ENCODE results near the gene FARP1. TPM values are rescaled to one million over a fixed set of nuclear protein-coding genes. Genes with fewer than 3 reads are reported as not detected.
"Not testable (repeated sequence)": the region's sequence is repeated elsewhere in the genome, so short reads cannot be mapped to it uniquely, and the experiment has no call there.

Gene FARP1
- total RNA-seq, 1 experiment from 2014 or later, result 96.6 TPM

DNA sequence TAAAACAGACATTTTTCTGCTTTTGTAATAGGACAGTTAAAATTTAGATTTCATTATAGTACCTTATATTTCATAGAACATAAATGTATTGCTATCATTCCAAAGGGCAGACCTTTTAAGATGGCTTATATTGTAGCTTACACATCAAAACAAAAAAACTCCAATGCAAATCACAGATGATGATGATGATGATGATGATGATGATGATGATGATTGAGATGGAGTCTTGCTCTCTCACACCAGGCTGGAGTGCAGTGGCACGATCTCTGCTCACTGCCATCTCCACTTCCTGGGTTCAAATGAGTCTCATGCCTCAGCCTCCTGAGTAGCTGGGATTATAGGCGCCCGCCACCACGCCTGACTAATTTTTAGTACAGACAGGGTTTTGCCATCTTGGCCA lies 224.1 kb downstream of the FARP1 start:
- Mint-ChIP-seq H3K4me1 (peaks cover 40% of the 10 kb centered on the region), H3K27ac (no peak overlapping the region), H3K27me3 (ENCODE audit: low read depth) (no peaks in the 10 kb centered on the region), H3K9me3 (0 out of 2 replicates have a peak, but pooled peaks cover 7% of the 10 kb centered on the region), H3K36me3 (peaks cover 20% of the 10 kb centered on the region), H3K4me3 (no peak overlapping the region)
- POLR2A ChIA-PET, result no interaction called here
- no peak for DNase-seq (ENCODE audit: low spot score)
- CTCF ChIA-PET, result interaction anchor here (1.2 kb wide), 1 partner anchor 79 kb away, joined by 3 read pairs; no protein-coding TSS in a partner anchor
- no peak for ATAC-seq
- TF ChIP-seq TP53 (CRISPR knock-in tag; IDR thresholded peaks at IDR 0.05) (no peak), NR3C1 (CRISPR knock-in tag; conservative IDR thresholded peaks at IDR 0.05; ENCODE audit: low read depth) (no peak), AR (CRISPR knock-in tag; IDR thresholded peaks at IDR 0.05) (no peak), SMAD3 (CRISPR knock-in tag; IDR thresholded peaks at IDR 0.05; ENCODE audit: borderline replicate concordance) (no peak)

DNA sequence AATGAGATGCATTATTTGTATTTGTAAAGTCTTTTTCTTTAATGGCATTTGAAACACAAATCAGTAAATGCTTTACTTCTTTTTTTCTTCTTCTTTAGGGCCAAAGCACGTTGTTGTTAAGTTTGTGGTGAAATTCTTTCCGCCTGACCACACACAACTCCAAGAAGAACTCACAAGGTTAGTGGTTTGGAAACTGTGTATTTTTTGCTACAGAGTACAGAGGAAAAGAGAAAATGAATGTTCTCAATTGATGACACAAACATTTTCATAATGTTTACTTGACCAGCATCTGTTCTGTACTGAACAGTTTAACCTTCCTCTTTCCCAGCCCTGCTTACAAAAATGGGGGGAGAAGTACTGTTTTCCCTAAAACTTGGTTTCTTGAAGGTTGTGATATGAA lies 225.1 kb downstream of the FARP1 start:
- POLR2A ChIA-PET, result no interaction called here
- ATAC-seq (no peak), DNase-seq (ENCODE audit: low spot score) (no peak)
- Mint-ChIP-seq H3K36me3 (peaks cover 20% of the 10 kb centered on the region), H3K4me1 (peaks cover 45% of the 10 kb centered on the region), H3K9me3 (0 out of 2 replicates have a peak, but pooled peaks cover 7% of the 10 kb centered on the region), H3K4me3 (no peak overlapping the region), H3K27me3 (ENCODE audit: low read depth) (no peaks in the 10 kb centered on the region), H3K27ac (no peak overlapping the region)
- CTCF ChIA-PET, result interaction anchor here (0.6 to 1.2 kb wide), 2 partner anchors 12 to 78 kb away, joined by 3 read pairs; no protein-coding TSS in a partner anchor
- TF ChIP-seq, protein P1, sequence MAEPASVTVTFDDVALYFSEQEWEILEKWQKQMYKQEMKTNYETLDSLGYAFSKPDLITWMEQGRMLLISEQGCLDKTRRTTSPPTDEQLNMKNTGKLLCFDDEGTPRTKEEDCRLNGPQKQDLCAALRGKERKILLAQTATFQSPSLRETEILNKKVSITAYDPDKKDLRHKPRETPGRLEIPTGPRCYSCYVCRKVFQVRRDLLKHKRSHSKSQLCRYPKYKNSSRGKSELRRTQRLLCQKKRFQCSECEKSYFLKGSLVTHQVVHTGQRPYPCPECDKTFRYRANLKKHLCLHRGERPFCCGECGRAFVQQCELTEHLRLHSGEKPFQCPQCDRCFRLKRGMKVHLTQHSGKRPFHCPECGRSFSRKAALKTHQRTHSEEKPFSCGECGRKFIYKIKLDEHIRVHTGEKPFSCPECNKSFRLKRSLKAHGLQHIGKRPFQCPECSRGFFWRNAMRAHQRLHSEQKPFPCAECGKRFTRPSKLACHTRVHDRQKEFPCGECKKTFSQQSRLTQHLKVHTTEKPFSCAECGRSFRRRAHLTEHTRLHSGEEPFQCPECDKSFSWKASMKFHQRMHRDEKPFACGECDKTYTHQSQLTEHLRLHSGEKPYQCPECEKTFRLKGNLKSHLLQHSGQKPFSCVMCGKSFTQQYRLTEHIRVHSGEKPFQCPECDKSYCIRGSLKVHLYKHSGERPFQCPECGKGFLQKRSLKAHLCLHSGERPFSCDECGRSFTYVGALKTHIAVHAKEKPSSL (CRISPR knock-in tag; conservative IDR thresholded peaks at IDR 0.05), result no peak
- TF ChIP-seq, protein P2, sequence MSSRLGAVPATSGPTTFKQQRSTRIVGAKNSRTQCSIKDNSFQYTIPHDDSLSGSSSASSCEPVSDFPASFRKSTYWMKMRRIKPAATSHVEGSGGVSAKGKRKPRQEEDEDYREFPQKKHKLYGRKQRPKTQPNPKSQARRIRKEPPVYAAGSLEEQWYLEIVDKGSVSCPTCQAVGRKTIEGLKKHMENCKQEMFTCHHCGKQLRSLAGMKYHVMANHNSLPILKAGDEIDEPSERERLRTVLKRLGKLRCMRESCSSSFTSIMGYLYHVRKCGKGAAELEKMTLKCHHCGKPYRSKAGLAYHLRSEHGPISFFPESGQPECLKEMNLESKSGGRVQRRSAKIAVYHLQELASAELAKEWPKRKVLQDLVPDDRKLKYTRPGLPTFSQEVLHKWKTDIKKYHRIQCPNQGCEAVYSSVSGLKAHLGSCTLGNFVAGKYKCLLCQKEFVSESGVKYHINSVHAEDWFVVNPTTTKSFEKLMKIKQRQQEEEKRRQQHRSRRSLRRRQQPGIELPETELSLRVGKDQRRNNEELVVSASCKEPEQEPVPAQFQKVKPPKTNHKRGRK (CRISPR knock-in tag; IDR thresholded peaks at IDR 0.05; ENCODE audit: borderline replicate concordance), result no peak
- no peak for TF ChIP-seq KAT7 (CRISPR knock-in tag; IDR thresholded peaks at IDR 0.05; ENCODE audit: borderline replicate concordance)

DNA sequence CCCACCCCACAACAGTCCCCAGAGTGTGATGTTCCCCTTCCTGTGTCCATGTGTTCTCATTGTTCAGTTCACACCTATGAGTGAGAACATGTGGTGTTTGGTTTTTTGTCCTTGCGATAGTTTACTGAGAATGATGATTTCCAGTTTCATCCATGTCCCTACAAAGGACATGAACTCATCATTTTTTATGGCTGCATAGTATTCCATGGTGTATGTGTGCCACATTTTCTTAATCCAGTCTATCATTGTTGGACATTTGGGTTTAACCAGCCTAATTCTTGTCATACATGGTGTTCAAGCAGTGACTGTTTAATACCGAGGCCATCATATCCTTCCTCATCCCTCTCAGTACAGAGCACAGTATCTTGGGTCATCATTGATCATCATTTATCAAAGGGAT lies 226.6 kb downstream of the FARP1 start:
- peaks cover 28% of the 10 kb centered on the region for H3K36me3 Mint-ChIP-seq
- H3K9me3 Mint-ChIP-seq, result peaks cover 14% of the 10 kb centered on the region
- H3K27me3 Mint-ChIP-seq (ENCODE audit: low read depth); CTCF ChIA-PET; H3K4me3 Mint-ChIP-seq; ATAC-seq; DNase-seq (ENCODE audit: low spot score); H3K27ac Mint-ChIP-seq; POLR2A ChIA-PET: not testable (repeated sequence)
- peaks cover 36% of the 10 kb centered on the region for H3K4me1 Mint-ChIP-seq

GRCh38 chr13:98370261-98370660 lies 227.4 kb downstream of the FARP1 start:
- ATAC-seq (no peak), DNase-seq (ENCODE audit: low spot score) (no peak)
- H3K27ac Mint-ChIP-seq, result no peak overlapping the region; the same call in 1 of the 2 replicates
- ChIA-PET CTCF (interaction anchor here (2.0 to 2.1 kb wide), 2 partner anchors 20 to 78 kb away, joined by 7 to 8 read pairs; no protein-coding TSS in a partner anchor), POLR2A (no interaction called here)
- no peak for TF ChIP-seq ARID4B (CRISPR knock-in tag; IDR thresholded peaks at IDR 0.05; ENCODE audit: borderline replicate concordance)
- no peak for TF ChIP-seq ERG (CRISPR knock-in tag; IDR thresholded peaks at IDR 0.05)
- no peak for TF ChIP-seq HMGA2 (CRISPR knock-in tag; IDR thresholded peaks at IDR 0.05)
- peaks cover 36% of the 10 kb centered on the region for H3K36me3 Mint-ChIP-seq
- no peaks in the 10 kb centered on the region for H3K27me3 Mint-ChIP-seq (ENCODE audit: low read depth)
- H3K4me1 Mint-ChIP-seq, result peaks cover 34% of the 10 kb centered on the region
- H3K4me3 Mint-ChIP-seq, result no peak overlapping the region
- H3K9me3 Mint-ChIP-seq, result peaks cover 22% of the 10 kb centered on the region

Data from WTC11 (cell line).